NCI-H774 (cell line): ENCODE data around the gene RAD51B.
"Not testable (repeated sequence)": the region's sequence is repeated elsewhere in the genome, so short reads cannot be mapped to it uniquely, and the experiment has no call there.

Experiments
- DNase-seq: peaks from one replicate; lab custom pipeline; 2025; lab: John Stamatoyannopoulos, UW

The RAD51B gene

DNA sequence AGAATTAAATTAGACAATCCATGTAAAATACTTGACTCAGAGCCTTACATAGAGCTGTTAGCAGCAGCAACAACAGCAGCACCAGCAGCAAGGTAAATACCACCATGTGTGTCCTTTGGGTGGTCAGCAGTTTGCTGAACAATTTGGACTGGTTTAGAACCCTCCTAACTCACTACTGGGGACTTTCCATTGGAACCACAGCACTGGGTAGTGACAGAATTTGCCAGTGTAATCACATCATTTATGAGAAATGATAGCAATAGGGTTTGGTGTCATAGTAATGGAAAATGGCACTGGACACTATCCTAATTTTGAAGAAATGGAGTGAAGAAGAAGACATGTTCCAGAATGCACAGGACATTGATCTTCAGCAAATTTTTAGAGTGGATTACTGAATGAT lies 392.8 kb downstream of the RAD51B start:
- no peak for DNase-seq

DNA sequence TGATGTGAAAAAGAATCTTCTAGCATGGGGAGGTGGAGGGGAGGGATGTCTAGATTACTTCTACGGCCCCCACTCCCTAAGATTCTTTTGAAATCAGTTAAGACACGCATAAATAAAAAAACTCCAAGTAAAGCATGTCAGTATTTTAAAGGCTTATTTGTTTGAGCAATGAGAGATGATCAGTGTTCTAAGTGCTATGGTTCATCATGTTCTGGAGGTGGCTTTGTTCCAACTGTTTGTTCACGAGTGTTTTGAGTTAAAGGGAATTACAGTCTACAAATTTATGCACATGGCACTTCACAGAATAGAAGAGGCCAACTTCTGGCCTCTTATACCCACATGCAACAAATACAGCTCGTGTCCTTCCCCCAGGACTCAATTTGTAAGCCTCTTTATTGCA lies 394.9 kb downstream of the RAD51B start:
- DNase-seq: no peak

DNA sequence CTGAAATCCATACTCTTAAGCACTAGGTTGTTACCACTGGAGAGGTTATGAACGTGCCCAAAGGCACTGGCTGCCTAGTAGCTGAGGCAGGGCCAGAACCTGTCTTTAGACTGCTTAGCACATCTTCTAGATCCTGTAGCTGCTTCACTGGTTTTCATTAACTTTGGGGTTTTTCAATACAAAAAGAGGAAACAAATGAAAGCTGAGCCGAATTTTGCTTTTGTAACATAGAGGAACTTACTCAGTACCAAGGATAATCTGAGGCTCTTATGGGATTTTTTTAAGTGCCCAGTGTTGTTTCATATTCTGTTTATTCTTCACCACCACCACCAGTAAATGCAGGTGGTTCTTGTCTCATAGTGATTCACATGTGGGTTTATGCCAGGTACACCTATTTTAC lies 396.1 kb downstream of the RAD51B start:
- no peak for DNase-seq

DNA sequence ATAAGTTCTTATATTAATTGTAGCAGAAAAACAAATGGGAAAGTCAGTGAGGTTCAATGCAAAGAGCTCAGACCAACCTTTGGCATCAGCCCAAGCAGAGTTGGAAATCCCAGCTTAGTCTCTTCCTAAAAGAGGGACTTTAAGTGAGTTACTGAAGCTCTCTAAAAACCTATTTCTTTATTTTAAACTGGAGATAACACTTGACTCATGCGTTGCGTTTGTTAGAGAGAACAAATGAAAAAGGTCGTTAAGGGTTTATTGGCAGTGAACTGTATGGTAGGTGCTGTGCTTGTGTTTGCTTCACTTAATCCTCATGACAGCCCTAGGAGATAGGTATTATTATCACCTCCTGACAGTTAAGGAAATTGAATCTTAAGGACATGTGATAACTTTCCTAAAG lies 396.5 kb downstream of the RAD51B start:
- no peak for DNase-seq

DNA sequence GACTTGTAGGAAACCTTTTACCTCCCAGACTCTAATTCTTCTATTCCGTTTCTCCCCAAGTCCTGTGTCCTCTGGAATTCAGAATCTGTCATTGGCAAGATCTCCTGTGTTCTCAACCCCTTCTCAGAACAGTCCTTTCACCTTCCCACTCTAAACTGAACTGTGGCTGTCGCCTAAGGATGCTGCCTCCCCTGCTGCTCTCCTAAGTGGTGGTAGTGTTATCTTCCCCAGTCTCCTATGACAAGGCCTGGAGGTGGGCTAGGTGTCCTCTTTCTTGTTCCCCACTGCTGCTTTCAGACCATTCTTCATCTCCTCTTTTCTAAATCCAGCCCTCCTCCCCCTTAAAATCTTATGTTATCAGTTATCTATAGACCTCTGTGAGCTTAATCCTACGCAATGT lies 397.4 kb downstream of the RAD51B start:
- DNase-seq: no peak

DNA sequence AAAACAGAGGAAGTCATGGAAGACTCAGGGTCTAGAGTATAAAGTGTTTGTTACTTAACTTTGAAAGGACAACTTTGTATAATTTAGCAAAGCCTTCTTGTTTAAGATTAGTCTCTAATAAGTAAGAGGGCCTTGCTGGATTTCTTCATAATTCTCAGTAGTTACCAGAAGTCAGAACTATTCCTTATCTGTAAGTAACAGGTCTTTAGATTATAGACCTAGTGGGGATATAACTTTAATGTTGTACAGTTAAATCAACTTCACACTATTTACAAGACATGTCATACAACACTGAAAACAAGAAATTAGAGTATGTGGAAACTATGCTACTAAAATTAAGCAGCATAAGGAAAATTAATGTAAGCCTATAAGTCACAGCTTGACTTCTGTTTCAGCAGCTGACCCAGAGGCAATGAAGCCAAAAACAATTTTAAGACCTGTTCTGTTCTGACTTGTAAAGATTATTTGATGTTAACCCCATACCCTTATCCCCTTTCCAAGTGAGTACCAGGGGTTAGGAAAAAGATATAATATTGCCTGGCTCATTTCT lies 398.3 kb downstream of the RAD51B start:
- DNase-seq: no peak

DNA sequence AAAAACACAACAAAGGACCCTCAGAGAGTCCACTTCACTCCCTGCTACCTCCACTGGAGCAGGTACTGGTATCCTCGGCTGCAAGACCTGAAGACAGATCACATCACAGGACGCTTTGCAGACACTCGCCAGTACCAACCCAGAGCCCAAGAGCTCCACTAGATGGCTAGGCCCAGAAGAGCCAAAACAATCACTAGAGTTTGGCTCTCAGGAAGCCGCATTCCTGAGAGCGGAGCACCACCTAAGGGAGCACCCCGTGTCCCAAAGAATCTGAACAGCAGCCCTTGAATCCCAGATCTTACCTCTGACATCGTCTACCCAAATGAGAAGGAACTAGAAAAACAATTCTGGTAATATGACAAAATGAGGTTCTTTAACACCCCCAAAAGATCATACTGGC lies 399.8 kb downstream of the RAD51B start:
- no peak for DNase-seq

DNA sequence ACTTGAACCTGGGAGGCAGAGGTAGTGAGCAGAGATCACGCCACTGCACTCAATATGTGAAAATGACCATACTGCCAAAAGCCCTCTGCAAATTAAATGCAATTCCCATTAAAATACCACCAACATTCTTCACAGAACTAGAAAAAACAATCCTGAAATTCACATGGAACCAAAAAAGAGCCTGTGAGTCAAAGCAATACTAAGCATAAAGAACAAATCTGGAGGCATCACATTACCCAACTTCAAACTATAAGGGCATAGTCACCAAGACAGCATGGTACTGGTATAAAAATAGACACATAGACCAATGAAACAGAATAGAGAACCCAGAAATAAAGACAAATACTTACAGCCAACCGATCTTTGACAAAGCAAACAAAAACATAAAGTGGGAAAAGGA lies 401.5 kb downstream of the RAD51B start:
- DNase-seq: not testable (repeated sequence)

DNA sequence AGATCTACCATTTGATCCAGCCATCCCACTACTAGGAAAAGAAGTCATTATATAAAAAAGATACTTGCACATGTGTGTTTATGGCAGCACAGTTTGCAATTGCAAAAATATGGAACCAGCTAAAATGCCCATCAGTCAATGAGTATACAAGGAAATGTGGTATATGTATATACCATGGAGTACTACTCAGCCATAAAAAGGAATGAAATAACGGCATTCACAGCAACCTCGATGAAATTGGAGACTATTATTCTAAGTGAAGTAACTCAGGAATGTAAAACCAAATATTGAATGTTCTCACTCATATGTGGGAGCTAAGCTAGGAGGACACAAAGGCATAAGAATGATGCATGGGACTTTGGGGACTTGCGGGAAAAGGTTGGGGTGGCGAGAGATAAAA lies 402.6 kb downstream of the RAD51B start:
- no peak for DNase-seq

DNA sequence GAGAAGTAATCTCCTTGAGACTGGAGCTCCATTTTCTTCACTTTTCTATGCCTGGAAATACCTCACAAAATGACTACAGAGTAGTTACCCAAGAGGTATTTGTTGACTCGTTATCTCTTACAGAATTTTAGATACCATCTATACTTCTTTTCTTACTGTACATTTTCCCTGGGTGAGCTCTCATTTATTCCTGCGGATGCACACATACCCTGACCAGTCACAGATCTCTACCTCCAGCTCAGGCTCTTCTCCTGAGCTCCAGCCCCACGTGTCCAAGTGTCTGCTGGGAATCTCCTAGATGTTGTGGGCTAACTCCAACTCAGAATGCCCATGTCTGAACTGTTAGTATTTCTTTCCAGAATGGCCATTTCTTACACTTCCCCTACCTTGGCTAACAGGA lies 403.1 kb downstream of the RAD51B start:
- DNase-seq: no peak

DNA sequence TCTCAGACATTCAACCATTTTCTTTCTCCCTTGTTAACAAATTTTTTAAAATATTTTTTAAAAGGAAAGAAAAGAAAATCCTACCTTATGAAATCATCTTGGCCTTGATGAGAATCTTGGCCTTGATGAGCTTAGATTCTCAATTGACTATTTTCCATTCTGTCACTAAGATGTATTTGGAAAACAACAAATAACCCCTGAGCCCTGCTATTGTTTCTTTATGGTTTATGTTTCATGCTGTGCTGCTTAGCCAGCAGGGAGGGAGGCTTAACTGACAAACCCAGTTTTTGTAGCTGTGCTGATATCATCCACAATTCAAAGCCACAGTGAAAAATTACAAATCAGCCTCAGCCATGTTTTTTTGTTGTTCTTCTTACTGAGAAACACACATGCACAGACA lies 404.1 kb downstream of the RAD51B start:
- DNase-seq: no peak

DNA sequence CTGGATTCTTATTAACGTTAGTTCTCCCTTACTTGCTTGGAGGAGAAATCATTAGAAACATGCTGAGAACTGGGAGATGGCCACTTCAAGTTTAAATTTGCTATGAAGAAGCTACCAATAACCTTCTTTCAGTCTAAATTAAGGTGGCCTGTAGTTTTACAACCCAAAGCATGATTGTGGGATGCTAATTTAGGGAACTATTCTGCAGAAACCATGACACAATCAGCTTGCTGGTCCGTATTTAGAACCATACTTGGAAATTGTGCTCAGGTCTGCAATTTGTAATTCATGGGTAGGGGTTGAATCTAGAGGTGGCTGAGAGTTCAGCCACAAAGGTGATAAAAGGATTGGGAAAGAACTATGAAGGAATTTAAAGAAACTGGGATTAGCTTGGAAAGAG lies 405.7 kb downstream of the RAD51B start:
- DNase-seq: no peak

DNA sequence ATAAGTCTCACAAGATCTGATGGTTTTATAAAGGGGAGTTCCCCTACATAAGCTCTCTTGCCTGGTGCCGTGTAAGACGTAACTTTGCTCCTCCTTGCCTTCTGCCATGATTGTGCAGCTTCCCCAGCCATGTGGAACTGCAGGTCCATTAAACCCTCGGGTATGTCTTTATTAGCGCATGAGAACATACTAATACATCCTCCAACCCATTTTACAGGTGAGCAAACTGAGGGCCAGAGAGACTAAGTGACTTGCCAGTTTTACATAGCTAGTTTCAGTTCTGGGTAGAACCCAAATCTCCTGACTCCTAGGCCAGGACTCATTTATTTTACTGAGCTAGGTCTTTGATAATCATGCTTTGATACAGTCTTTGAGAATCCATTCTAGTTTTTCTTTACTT lies 406.9 kb downstream of the RAD51B start:
- no peak for DNase-seq

DNA sequence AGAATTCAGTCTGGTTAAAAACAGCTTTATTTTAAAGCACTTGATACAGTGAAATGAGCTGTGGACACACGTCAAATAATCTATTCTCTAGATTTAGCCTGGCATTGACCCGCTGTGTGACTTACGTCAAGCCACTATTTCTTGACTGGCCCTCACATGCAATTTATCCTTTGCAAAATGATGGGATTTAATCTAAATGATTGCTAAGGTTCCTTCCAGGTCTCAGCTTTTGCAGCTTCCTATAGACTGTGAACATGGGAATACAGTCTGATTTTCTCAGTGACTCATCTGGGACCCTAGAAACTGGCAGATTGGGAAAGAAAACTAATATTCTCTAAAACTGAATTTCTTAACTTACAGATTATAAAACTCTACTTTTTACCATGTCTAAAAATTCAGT lies 409.1 kb downstream of the RAD51B start:
- DNase-seq: no peak

DNA sequence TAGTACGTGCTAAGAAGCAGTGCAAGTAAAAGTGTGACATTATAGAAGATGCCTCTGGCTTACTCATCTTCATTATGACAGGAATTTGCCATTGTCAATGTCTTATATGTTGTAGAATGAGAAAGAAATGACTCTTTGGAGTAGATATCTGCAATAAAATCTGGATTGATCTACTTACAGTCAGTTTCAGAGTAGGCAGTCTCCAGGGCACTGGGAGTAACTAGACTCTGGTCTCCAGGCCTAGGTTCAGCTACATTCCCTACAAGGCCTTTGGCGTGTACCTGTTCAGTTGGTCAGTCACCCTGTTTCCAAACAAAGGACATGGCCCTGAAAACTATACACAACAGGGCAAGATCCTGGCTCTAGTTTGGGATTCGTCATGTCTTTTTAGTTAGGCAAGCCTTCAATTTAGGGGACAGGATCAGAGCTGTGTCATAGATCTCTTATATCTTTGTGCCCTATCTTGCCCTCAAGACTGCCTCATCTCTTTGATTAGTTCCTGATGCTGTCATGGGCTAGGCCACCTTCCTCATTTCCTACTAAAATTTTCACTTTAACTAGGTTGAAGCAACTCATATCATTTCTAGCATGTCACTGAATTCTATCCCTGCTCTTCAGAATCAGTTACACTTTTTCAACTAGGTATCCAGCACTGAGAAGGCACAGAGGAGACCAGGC lies 410.0 kb downstream of the RAD51B start:
- DNase-seq: no peak

DNA sequence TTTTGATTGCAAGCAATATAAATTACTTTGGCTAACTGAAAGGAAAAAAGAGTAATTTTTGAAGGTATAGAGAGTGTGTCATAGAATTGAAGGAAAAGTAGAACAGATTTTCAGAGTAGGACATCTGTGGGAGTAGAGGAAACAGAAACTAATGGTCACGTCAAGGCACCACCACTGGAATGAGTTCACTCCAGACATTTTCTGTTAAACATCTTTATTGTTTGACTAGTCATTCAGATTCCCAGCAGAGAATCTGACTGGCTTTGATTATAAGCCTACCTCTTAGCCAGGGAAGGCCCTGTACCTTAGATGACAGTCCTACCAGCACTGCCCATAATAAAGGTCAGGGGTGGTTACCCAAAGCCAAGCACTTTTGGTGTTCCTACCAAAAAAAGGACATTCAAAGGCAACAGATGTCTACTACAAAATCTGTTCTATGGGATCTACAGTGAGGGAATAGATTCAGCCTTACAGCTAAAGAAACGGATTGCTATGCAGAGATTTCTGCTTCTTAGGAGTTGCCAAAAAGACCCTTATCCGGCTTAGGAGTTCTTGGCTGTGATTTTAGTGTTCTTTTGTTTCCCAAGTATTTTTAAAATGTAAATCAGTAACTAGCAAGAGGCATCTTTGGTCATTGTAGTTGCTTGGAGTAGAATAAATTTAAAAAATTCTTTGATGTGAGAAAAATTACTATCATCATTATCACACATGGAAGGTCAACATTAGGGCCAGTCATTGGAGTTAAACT lies 410.8 kb downstream of the RAD51B start:
- DNase-seq: no peak

DNA sequence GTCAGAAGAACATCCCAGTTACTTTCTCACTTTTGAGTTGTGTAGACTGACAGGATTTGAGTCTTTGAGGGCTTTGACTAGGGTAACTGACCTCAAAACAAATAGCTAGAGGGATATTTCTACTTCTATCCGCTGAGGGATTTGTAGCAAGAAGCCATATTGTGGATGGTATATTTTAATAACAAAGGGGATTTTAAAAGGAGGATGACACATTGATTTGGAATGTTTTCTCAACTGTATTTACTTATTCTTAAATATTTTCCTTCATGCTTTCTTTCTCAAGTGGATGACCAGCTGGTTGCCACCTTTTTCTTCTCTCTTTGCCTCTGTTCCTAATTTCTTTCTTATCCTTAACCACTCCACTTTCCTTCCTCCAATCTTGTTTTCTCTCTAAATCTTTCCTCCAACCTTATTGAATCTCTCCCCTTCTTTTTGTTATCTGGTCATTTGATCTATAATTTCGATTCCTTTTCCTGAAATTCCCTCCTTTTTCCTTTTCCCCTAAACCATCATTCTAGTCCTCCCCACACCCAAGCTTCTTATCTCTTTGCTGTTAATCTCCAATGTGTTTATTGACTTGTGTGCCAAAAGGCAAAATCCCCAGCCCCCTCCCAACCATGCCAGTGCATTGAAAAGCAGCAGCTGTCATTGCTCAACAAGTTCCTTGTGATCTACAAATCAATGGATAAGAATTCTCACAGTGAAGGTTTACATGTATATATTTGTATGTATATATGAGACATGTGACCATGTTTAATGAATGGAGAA lies 411.6 kb downstream of the RAD51B start:
- DNase-seq: no peak

DNA sequence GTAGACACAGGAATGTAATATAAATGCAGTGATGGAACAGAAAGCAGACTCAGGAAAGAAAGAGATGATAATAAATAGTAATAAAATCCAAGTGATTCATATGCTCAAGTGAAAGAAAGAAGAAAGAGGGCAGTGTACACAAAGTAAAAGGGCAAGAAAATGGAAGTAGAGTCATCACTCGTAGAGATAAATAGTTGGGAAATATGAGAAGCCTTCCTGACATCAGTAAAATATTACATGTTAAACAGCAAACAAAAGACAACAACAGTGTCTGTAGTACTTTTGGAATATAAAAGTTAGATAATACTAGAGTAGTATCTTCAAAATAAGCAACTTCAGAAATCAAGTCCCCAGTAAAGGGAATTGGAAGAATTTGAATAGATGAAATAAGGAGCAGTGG lies 412.3 kb downstream of the RAD51B start:
- no peak for DNase-seq

DNA sequence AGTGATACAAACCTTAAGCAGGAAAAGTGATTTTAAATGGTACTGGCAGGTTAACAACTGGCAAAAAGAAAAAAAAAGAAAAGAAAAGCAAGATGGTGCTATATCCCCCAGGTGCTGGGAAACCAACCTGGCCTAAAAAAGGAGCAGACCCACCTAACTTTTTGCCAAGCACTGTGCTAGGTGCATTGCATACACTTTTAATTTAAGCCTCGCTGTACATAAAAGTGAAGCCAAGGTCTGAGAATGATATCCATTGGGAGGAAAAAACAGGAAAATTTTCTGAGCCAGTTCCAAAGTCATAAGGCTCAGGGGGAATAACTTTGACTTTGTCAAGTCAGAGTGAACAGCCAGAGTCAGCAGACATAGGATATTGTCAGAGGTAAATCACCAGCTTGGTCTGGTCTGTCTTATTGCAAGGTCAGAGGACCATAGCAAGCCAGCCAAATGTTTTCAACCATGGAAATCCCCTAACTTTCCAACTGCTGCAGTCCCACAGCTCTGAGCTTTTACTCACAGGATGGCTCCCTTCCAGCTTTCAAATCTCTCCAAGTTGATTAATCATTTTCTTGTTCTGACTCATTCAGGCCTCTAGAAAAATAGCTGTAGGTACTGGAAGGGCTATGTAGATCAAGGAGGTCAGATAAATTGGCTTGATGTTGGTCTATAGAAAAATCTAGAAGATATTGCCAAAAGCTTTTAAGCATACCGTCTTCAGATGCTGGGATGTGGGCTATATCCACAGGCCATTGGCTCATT lies 412.9 kb downstream of the RAD51B start:
- no peak for DNase-seq

DNA sequence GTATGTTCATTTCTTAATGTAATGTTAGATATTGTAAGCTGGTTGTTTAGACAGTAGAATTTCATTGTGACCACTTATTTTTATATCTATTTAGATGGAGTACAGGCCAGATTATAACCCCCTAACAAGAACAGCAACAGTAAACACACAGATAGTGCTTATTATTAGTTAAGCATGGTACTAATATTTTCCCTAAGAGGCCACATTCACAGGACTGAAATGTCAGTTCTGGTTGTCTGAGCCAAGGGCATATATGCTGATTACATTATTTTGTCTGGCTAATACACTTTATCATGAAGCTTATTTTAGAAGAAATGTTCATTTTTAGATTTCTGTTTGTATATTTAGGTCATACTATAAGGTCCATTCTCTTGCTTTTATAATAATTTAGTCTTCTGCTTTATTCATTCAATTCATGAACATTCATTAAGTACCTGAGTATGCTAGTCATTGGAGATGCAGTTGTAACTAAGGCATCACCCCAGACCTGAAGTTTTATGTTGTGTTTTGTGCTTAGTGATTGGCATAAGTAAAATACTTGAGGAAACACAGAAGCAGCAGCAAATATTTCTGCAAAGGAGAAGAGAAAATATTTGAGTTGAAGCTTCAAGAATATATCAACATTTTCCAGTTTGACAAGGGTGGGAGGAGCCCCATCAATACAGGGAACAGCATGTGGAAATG lies 413.7 kb downstream of the RAD51B start:
- no peak for DNase-seq

DNA sequence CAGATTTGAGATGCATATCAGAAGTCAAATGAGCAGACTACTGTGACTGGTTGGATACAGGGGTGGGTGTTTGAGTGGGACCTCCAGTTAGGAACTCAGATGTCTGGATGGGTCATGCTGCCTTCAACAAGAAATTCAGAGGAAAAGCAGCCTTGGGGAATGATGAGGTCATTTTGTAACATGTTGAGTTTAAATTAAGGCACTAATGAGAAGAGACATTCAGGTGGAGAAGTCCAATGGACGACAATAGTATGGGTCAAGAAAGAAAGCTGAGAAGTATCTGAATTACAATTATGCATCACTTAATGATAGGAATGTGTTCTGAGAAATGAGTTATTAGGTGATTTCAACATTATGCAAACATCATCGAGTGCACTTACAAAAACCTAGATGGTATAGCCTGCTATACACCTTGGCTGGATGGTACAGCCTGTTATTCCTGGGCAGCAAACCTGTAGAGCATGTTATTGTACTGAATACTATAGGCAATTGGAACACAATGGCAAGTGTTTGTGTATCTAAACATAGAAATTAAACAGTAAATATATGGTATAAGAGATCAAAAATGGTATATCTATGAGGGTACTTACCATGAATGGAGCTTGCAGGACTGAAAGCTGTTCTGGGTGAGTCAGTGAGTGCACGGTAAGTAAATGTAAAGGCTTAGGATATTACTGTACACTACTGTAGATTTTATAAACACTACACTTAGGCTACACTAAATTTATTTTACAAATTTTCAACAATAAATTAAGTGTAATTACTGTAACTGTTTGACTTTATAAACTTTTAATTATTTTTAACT lies 414.7 kb downstream of the RAD51B start:
- DNase-seq: no peak
